HG02571 (cell line): ENCODE results near the gene NFASC.

ENCODE experiments used
- ATAC-seq: cut with Tn5 transposase; IDR thresholded peaks from one replicate; pipeline ENCODE4 v1.9.1; 2021; ENCODE audit warnings: mild to moderate bottlenecking, moderate library complexity; ENCODE audit not compliant: unreplicated experiment

Gene NFASC

DNA sequence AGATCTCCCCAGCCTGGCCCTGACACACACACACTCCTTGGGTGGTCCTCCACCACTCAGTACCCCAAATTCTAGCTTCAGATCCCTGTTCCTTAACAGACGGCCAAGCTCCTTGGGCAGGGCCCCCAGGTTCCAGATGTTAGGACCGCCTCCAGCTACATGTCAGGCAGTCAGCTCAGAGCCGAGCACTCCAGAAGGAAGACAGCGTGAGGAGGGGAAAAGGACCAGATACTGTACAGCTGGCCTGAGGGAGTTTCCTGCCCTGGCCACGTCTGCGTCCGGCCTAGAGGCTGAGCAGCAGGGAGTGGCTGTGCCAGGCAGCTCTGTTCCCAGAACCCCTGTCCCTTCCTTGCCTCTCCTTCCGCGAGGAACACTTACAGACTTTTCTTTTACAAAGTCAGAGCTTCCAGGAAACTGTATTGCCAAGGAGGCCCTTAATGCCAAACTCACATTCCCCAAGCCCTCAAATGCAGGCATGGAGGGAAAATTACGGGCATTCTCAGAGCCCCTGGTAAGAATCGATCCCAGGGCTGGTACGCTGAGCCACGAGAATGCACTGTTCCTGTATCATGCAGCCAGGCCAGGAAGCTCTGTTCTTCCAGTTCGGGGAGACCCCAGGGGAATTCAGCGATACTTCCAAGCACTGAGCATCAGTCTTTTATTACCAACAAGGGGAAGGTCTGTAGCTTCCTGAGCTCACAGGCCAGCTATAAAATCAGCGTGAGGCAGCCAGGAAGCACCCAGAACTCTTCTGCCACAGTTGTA is 127.1 kb downstream of the NFASC start:
- ATAC-seq: no peak

DNA sequence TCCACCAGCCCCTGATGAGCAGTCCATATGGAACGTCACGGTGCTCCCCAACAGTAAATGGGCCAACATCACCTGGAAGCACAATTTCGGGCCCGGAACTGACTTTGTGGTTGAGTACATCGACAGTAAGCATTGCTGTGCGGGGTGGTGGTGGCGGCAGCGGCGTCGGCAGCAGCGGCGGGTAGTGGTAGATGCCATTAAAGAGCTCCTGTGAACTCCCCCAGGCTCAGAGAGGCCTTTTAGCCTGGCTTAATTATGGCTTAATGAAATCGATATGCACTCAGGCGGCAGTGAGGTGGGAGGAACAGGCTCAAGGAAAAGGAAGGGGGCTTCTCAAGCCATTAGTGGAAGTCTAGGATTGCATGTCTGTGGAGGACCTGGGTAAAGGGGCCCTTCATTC is 130.5 kb downstream of the NFASC start:
- ATAC-seq: no peak

DNA sequence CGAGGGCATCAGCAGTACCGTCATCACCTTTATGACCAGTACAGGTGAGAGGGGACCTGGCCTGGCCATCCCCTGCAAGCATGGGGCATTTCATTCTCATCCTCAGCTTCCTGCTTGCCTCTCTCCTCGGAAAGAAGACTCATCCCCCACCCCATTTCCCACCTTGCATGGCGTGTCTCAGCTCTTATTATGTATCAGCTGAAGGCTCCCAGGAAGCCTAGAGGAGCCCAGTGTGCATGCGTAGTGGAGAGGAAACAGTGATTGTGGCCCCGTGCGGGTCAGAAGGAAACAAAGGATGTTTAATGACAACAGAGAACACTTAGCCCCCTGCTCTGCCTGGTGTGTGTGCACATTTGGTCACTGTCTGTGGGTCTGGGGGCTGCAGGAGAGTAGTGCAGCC is 132.0 kb downstream of the NFASC start:
- no peak for ATAC-seq

DNA sequence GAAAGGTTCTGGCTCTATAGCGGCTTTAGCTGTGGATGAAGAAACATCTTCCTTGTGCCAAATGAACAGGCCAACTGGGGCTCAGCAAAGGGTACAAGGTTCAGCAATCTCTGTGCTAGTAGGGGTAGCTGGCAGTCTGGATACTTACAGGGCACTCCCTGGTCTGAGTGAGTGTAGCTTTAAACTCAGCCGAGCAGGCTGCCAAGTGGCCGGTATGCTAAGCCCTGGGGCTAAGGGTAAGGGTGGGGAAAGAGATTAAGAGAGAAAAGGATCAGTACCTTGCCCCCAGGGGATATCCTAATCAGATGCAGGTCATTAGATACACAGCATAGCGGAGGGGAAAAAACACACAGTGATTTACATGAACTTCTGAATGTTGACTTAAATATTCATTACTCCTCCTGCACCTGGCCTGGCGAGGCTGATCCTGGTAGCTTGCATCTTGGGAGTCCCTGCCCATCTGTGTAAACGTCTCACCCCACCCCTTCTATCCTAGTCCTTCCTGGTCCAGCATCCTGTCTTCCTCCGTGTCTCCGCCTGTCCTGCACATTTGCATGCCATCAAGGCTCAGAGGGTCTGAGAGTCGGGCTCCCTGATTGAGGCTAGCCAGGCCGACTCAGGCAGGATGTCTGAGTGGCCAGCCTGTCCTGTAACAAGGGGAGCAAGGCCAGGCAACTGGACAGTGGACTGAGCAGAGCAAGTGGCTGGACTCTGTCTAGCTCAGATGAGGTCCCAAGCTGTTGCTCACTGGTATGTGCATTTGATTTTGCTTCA is 132.9 kb downstream of the NFASC start:
- ATAC-seq: no peak

DNA sequence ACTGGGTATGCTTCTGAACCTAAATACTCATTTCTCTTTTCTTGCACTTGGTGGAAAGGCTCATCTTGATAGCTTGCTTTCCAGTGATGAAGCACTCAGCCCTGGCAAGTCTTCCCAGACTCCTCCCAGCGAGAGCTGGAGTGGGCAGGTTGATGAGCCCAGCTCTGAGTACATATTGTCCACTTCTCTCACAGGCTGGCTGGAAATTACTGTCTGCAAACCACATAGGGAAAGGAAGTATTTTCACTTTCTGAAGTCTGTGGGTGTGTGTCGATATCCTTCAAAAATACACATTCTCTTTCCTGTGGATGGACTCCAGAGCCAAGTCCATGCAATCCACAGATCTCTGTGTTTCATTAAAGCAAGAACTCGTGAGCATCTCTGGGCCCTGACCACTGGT is 133.7 kb downstream of the NFASC start:
- no peak for ATAC-seq

DNA sequence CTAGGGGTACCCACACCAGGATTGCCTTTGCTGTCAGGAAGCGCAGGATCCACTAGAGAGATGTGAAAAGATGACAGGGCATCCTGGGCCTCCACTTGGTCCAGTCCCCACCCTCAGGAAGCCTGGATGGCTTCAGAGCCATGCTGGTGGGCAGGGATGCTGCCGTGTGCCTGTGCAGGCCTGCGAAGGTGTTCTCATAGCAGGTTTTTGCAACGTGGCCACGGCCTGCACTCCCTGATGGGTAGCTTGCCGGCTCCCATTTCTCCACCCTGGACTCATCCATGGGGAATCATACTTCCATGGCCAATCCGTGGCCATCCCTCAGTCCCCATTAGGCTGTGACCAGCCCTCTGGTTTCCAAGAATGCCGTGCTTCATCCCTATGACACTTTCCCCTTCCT is 138.2 kb downstream of the NFASC start:
- no peak for ATAC-seq

DNA sequence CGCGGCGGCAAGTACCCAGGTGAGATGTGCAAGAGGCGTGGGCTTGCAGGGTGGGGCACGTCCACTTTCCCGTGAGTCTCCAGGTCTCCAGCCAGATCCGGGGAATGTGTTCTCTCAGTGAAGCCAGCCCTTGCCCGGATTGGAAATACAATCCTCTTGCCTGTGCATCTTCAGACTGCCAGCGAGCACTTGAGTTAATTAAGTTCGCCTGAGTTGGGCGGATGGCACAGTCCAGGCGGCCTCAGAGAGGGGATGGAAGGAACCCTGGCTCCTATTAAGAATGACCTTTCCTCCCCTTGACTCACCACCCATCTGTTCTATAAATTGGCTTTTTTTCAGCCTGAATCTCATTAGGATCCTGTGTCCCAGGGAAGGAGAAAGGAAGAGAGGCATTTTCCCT is 139.0 kb downstream of the NFASC start:
- no peak for ATAC-seq

DNA sequence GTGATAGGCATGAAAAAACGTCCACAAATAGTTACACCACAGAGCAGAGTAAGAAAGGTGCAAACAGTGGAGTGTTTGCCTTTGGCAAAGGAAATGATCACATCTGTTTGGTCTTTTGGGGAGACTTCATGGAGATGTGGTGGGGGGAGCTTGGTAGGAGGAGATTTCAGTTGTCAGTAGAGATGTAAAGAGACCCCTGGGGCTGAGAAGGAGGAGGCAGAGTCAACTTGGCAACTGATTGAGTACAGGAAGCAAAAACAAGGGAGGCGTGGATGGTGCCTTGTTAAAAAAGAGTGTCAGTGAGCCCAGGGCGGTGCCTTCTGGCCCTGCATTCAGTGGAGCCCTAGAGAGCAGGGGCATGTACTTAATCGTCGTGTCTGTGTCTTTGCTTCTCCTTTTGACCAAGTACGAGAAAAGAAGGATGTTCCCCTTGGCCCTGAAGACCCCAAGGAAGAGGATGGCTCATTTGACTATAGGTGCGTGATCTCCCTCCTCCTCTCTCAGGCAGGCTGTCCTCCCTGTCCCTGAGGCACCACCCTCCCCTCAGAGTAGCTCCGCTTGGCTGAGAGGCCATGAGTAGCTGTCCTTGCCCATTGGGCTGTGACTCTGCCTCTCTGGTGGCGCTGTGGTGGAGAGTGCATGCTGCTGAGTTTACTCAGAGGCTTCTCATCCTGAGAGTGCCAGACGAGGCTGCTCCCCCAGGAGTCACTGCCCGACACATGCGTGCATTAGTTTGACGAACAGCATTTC is 141.9 kb downstream of the NFASC start:
- no peak for ATAC-seq

DNA sequence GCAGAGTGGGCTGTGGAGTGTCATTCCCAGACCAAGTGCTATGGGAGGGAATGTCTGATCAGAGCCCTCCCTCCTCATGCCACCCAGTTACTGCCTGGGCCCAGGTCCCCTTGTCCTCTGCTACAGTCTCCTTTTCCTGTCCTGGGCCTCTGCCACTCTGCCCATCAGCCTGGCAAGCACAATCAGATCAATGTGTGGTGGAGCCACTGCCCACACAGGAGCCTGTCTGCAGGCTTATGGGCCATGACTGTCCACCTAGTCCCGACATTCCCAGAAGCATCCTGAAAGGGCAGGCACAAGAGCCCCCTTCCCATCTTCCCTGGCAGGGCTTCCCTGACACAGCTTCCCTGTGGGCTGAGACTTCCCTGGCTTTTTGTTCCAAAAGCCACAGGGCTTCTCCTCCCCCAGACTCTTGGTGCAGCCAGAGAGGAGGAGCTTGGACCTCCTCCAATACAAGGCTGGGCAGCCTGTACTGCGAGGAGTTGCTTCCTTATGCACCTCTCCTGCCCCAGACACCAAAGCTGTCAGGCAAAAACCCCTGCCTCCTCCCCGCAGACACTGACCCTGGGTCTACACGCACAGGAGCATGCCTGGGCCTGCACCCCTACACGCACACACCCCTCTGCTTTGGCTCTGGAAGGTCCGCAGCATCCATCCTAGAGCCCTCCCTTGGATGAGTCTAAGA is 143.2 kb downstream of the NFASC start:
- ATAC-seq: no peak

DNA sequence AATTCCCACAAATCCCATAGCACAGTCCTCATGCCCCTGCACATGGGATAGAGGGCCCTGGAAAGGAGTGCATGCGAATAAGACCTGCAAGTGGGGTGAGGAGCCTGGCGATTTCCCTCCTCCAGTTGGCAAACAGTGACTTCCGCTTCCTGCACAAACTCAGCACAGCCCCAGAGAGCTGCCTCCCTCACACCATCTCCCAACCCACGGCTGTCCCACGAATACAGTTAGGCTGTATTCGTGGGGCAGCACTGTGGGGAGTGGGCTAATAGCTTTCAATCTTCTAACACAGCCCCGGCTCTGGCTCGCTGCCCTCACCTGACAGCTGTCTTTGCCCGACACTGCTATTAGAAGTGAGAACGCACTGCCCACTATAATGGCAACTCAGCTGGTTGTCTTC is 144.1 kb downstream of the NFASC start:
- no peak for ATAC-seq

DNA sequence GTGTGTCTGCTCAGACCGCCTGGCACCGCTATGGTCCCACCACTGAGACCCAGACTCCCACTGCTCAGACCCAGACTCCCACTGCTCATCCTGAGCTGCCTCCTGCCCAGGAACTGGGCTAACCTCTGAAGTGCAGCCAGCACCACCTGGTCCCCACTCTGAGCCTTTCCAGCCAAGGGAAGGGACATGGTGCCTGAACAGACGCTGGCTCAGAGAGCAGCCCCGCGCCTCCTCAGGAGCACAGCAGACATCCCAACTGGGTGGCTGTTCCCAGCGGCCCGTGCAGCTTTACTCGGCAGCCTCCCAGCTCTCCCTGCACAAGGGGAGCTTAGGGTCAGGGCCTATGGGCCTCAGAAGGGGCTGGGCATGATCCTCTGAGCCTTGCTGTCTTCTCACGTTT is 144.6 kb downstream of the NFASC start:
- ATAC-seq: no peak

DNA sequence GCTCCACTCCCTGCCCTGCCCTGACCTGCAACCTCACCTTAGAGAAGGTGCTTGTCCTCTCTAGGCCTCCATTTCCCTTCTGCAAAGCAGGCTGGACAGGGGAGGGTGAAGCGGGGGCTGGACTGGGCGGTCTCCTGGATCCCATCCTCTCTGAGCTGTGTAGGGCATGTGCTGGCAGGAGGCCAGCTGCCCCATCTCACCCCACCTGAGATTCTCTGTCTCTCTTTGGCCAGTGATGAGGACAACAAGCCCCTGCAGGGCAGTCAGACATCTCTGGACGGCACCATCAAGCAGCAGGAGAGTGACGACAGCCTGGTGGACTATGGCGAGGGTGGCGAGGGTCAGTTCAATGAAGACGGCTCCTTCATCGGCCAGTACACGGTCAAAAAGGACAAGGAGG is 145.4 kb downstream of the NFASC start:
- ATAC-seq: no peak

DNA sequence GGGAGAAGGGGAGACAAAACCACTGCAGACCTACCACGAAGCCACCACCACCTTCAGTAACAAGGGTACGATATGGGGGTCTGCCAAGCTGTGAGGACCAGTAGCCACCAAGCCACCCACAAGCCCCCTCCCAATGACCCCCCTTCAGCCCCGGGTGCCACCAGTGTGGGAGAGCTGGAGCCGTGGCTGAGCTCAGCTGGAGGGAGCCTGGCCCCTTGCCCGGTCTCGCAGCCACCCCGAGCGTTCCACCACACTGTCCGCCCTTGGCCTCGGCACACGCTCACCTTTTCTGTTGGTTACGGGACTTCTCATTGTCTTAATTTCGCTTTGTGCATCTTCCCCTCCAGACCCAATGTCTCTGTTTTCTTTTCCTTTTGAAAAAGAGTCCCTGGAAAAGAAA is 145.9 kb downstream of the NFASC start:
- no peak for ATAC-seq

DNA sequence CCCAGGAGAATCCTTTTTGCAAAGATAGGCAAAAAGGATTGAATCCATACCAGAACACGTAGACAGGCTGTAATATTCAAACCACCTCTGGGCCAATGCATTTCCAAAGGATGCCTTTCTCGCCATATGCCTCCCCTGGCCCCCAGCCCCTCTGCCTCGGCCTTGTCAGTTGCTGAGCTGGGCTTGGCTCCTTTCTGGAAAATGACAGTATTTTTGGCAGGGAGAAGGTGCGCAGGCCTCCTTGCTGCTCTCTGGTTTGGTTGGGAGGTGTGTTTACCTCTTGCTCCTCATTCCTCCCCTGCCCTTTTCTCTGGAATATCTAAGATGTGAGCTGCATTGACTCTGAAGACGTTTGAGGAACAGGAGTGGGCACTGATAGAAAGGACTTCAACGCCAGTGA is 146.3 kb downstream of the NFASC start:
- ATAC-seq: no peak

DNA sequence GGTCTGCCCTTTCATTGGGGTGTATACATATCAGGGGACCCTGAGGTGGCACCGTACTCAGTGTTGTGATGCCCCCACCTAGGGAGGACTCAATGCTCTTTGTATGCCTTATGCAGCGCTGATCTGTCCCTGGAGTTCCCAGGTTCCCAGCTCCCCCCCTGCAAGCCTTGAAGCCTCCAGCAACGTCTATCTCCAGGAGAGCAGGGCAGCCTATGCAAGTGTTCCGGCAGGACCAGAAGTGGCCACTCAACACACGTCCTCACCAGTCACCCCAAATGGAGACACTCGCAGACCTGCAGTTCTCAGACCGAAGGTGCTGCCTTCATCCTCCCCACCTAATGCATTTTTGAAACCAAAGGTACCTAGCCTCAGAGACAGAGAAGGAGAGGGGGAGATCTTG is 147.1 kb downstream of the NFASC start:
- no peak for ATAC-seq

DNA sequence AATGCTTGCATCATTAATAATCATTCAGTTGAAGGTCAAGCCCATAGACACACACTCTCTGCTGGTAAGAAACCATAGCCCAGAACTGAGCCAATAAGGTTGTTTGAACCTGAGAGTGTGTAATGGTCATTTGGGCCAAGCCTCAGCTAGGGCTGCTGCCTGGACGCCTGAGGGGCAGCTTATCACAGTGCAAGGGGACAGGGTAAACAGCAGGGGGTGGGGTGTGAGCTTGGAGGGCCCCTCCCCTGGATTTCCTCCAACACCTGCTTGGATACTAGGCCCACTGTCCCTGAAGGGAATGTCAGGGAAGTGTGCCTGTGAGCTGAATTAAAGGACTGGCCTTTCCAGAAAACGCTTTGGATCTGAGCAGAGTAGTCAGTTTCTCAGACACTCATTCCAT is 147.7 kb downstream of the NFASC start:
- no peak for ATAC-seq

DNA sequence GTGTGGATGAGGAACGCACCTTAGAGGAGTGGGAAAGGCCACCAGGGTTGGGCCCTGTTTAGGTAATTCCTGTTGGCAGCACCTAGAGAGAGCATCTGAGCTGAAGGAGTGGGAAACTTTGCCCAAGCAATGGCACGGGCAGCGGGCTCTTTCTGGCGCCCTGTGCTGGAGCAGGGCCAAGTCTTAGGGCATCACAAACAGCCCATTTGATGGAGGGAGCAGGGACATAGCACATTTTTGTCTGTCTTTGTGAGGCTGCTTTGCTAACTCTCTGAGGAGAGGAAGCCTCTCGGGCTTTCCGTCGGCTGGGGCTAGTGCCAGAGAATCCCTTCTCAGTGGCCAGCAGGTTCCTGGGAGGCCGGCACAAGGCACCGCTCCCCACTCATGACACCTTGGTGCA is 149.8 kb downstream of the NFASC start:
- ATAC-seq: no peak

DNA sequence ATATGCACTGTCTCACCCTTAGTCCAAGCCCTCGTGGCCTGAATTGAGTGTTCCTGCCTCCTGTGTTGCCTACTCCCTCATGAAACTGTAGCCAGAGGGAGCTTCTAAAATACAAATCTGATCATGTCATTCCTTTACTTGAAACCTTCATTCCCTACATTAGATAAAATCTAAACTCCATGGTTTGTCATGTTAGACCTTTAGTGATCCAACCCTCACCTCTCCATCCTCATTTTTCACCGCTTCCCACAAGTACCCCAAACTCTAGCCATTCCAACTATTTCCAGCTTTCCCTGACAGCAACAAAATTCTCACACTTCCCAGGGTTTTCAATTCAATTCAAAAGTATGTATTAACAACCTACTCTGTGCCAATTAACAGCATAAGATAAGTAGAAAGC is 154.0 kb downstream of the NFASC start:
- no peak for ATAC-seq

DNA sequence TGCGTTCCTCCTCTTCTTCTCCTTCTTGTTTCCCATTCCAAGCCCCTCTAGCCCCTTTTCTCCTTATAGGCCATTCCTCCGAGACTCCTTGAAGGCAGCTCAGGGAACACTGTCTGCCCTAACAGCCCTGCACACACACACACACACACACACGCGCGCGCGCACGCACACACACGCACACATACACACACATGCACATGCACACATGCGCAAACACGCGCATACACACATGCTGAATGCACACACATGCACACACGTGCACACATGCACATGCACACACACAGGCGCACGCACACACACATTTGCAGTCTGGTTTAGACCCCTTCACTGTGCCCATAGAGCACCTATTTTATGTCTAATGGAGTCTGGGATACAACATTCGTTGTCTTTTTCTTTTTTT is 154.6 kb downstream of the NFASC start:
- no peak for ATAC-seq

DNA sequence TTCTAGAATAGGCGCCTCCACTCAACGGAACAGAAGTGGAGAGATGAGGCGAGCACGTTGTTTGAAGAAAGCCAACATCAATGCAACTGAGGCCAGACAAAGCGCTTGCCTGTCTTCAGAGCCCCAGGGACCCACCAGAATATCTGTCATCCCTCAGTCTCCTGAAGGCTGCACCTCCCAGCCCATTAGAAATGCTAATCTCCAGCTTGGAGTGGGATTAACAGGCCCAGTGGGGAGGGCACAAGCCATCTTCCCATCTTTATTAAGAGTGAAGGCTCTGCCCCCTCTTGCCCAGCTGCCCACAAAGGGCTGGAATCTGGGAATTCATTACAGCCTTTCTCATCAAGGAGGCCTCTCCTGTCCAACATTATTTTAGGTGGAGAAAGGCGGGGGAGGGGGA is 155.5 kb downstream of the NFASC start:
- ATAC-seq: no peak

DNA sequence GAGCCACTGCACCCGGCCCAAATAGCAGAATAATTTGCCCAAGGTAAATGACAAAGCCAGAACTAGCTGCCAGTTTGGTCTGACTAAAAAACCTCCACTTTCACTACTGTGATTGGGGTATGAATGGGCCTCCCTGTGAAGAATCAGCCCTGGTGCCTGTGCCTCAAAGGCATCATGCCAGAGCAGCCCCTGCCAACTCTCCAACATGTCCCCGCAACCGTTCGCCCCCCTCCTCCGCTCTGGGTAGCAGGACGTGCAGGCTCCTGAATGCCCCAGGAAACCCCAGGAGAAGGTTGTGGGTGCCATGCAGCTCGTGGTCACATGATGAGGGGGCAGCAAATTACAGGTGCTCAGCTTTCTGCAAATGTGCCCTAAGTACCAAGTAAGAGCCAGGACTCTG is 157.7 kb downstream of the NFASC start:
- ATAC-seq: no peak
